Loucy (cell line): ENCODE data around the gene COL17A1.

Source experiments
- H2AFZ ChIP-seq: fragments of 200-600 bp; sonication (generic); 2 replicates; pipeline ENCODE4 v1.6.0; 2016; ENCODE audit warnings: antibody characterized with exemption, mild to moderate bottlenecking, low read length, moderate library complexity
- H3F3A ChIP-seq: fragments of 200-600 bp; 2 replicates; pipeline ENCODE4 v1.6.0; 2016; ENCODE audit warnings: antibody characterized with exemption, low read depth, mild to moderate bottlenecking
- H3K27me3 ChIP-seq: fragments of 200-600 bp; sonication (generic); 2 replicates; pipeline ENCODE4 v1.6.1; 2014; ENCODE audit warnings: low read length, mild to moderate bottlenecking; ENCODE audit not compliant: insufficient read depth, poor library complexity, severe bottlenecking
- H3K36me3 ChIP-seq: fragments of 200-600 bp; sonication (generic); 2 replicates; pipeline ENCODE4 v1.6.1; 2016; ENCODE audit warnings: low read length; ENCODE audit not compliant: insufficient read depth
- H3K4me1 ChIP-seq: fragments of 200-600 bp; sonication (generic); 2 replicates; pipeline ENCODE4 v1.5.1; 2014; ENCODE audit warnings: low read length, mild to moderate bottlenecking; ENCODE audit not compliant: insufficient read depth, poor library complexity, severe bottlenecking
- H3K4me2 ChIP-seq: fragments of 200-600 bp; sonication (generic); 2 replicates; pipeline ENCODE4 v1.6.0; 2014; ENCODE audit warnings: antibody characterized with exemption, low read length, low read depth, mild to moderate bottlenecking; ENCODE audit not compliant: poor library complexity, severe bottlenecking
- H3K4me3 ChIP-seq: fragments of 200-600 bp; sonication (generic); 2 replicates; pipeline ENCODE4 v1.5.1; 2014; ENCODE audit warnings: low read length, mild to moderate bottlenecking, mixed read lengths; ENCODE audit not compliant: poor library complexity, severe bottlenecking
- H3K79me2 ChIP-seq: fragments of 200-600 bp; sonication (generic); 2 replicates; pipeline ENCODE4 v1.6.1; 2014; ENCODE audit warnings: low read length; ENCODE audit not compliant: insufficient read depth
- H3K9ac ChIP-seq: fragments of 200-600 bp; sonication (generic); 2 replicates; pipeline ENCODE4 v1.6.0; 2014; ENCODE audit warnings: mild to moderate bottlenecking, low read depth, low read length, moderate library complexity; ENCODE audit not compliant: poor library complexity, severe bottlenecking
- H3K9me2 ChIP-seq: fragments of 200-600 bp; sonication (generic); replicated peaks from 2 replicates; pipeline ENCODE4 v1.6.1; 2016; ENCODE audit warnings: low read depth, low read length, mixed read lengths
- H3K9me3 ChIP-seq: fragments of 200-600 bp; sonication (generic); 2 replicates; pipeline ENCODE4 v1.6.1; 2014; ENCODE audit warnings: mild to moderate bottlenecking, antibody characterized with exemption, low read length, low read depth; ENCODE audit not compliant: insufficient read depth
- H4K20me1 ChIP-seq: fragments of 200-600 bp; sonication (generic); 2 replicates; pipeline ENCODE4 v1.6.0; 2014; ENCODE audit warnings: antibody characterized with exemption, low read length, mild to moderate bottlenecking; ENCODE audit not compliant: insufficient read depth, poor library complexity, severe bottlenecking
- EZH2phosphoT487 ChIP-seq: fragments of 200-600 bp; IDR thresholded peaks from 2 replicates; pipeline ENCODE4 v1.6.1; 2018; ENCODE audit warnings: antibody characterized with exemption, mild to moderate bottlenecking, moderate library complexity, borderline replicate concordance
- TF ChIP-seq, protein P1 (sequence below): fragments of 200-600 bp; sonication (generic); conservative IDR thresholded peaks from 2 replicates; pipeline ENCODE4 v1.5.1; 2014; ENCODE audit warnings: mild to moderate bottlenecking, antibody characterized with exemption, low read length

Gene COL17A1

DNA sequence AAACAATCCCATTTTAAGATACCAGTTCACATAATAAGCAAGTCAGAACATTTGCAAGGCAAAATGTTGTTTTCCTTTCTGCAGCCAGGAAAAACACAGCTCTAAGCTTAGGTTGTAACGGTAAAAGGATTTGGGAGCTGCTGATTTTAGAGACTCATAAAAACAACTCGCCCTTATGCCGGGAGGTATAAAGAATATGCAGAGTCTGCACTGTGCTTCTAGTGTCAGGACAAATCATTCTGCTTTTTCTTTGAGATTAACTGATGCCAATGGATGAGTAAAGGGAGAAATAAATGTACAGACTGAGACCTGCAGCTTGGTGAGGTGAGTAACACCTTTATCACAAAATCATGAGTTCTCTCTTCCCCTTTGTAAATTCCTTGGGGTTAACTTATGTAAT is 34.3 kb upstream of the COL17A1 start:
- H3K79me2 ChIP-seq: peaks cover 20% of the 10 kb centered on the region
- H3K36me3 ChIP-seq: no peaks in the 10 kb centered on the region
- H3K27me3 ChIP-seq: no peaks in the 10 kb centered on the region
- H3K4me1 ChIP-seq: peaks cover 21% of the 10 kb centered on the region
- H3K4me3 ChIP-seq: no peak overlapping the region
- no peaks in the 10 kb centered on the region for H3K9me3 ChIP-seq
- peak overlapping the region; percentile 48; the same call in 1 of the 2 replicates for H2AFZ ChIP-seq
- H4K20me1 ChIP-seq: no peaks in the 10 kb centered on the region
- no peak overlapping the region for H3K4me2 ChIP-seq
- peak overlapping the region; percentile 97 for H3K9ac ChIP-seq
- peaks cover 1% of the 10 kb centered on the region; the same call in 1 of the 2 replicates for H3F3A ChIP-seq
- H3K9me2 ChIP-seq: no peaks in the 10 kb centered on the region
- TF ChIP-seq, protein P1, sequence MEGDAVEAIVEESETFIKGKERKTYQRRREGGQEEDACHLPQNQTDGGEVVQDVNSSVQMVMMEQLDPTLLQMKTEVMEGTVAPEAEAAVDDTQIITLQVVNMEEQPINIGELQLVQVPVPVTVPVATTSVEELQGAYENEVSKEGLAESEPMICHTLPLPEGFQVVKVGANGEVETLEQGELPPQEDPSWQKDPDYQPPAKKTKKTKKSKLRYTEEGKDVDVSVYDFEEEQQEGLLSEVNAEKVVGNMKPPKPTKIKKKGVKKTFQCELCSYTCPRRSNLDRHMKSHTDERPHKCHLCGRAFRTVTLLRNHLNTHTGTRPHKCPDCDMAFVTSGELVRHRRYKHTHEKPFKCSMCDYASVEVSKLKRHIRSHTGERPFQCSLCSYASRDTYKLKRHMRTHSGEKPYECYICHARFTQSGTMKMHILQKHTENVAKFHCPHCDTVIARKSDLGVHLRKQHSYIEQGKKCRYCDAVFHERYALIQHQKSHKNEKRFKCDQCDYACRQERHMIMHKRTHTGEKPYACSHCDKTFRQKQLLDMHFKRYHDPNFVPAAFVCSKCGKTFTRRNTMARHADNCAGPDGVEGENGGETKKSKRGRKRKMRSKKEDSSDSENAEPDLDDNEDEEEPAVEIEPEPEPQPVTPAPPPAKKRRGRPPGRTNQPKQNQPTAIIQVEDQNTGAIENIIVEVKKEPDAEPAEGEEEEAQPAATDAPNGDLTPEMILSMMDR: no peak
- TF ChIP-seq EZH2phosphoT487: no peak

DNA sequence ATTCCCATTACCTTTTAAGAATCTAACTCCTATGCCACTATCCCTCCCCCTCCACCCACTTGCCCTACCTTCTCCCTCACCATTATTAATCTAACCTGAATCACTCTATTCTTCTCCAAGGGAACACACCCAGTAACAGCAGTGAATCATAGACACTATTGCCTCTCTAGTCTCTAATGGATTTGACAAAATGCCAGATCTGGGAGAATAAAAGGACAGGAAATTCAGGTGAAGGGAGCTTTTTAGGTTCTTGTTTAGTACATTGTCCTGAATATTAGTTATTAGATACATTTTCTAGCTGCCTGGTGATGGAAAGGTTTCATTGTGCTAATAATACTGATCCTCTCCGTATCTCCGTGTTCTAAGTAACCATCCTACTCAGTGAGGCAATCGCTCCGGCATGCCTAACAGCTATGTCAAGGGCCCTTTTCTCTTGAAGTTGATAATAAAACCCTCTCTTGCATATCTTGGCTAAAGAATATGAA is 32.2 kb upstream of the COL17A1 start:
- TF ChIP-seq, protein P1: no peak
- no peak for TF ChIP-seq EZH2phosphoT487
- peaks cover 3% of the 10 kb centered on the region; the same call in 1 of the 2 replicates for H3F3A ChIP-seq
- H3K4me1 ChIP-seq: peaks cover 32% of the 10 kb centered on the region
- no peaks in the 10 kb centered on the region for H3K36me3 ChIP-seq
- H3K9me2 ChIP-seq: no peaks in the 10 kb centered on the region
- H3K27me3 ChIP-seq: no peaks in the 10 kb centered on the region
- H2AFZ ChIP-seq: 0 out of 2 replicates have a peak overlapping the region, but pooled peaks have one; percentile 25
- H3K9me3 ChIP-seq: no peaks in the 10 kb centered on the region
- H3K4me3 ChIP-seq: no peak overlapping the region
- no peaks in the 10 kb centered on the region for H4K20me1 ChIP-seq
- H3K79me2 ChIP-seq: peaks cover 7% of the 10 kb centered on the region
- no peak overlapping the region for H3K4me2 ChIP-seq
- H3K9ac ChIP-seq: no peak overlapping the region

DNA sequence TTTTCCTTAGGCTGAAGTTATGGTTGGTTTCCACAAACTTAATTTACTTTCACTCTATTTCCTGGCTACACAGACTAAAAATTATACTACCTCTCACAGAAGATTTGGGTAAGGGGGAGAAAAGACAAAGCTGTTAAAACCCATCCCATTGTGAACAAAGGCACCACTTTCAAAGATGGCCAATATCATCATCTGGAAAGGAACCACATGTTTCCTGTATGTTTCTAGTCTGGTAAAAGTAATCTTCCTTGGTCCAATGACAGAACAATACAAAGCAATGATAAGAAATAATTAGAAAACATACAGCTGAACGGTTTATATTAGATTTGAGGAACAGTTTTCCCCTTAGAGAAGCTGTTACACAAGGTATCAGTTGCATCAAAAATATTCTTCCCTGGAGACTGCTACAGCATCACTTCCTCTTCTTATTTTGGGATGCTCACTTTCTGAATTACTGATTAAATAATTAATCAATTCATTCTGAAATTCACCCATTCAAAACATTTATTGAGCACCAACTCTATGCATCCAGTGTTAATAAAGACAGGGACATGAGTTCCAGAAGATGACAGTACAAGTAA is 27.8 kb upstream of the COL17A1 start:
- peaks cover 3% of the 10 kb centered on the region; the same call in 1 of the 2 replicates for H3F3A ChIP-seq
- peaks cover 29% of the 10 kb centered on the region for H3K4me1 ChIP-seq
- no peaks in the 10 kb centered on the region for H3K79me2 ChIP-seq
- H4K20me1 ChIP-seq: no peaks in the 10 kb centered on the region
- peak overlapping the region; percentile 82 for H2AFZ ChIP-seq
- H3K9me2 ChIP-seq: no peaks in the 10 kb centered on the region
- no peaks in the 10 kb centered on the region for H3K27me3 ChIP-seq
- H3K36me3 ChIP-seq: no peaks in the 10 kb centered on the region
- H3K9me3 ChIP-seq: no peaks in the 10 kb centered on the region
- no peak overlapping the region for H3K9ac ChIP-seq
- TF ChIP-seq EZH2phosphoT487: no peak
- TF ChIP-seq, protein P1: no peak
- peak overlapping the region; percentile 29 for H3K4me3 ChIP-seq
- peak overlapping the region; percentile 7 for H3K4me2 ChIP-seq
